ENCODE data around the gene CNGB1.

DNA sequence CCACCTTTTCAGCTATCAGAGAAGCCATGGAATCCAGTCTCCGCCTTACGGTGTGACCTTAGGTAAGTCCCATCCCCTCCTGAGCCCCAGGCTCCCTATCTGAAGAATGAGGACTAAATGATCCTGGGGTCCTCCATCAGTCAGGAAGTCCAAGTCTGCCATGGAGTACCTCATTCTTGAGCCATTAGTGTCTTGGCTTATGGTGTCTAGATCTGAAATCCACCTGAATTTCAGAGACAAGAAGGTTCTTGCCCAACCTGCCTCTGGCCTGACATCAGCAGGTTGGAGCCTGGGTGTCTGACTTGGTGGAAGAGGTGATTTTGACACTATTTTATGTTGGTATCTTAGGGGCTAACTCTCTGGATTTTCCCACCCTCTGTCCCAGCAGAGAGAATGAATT lies 47.1 kb downstream of the CNGB1 start:
- TF ChIP-seq, protein P1, sequence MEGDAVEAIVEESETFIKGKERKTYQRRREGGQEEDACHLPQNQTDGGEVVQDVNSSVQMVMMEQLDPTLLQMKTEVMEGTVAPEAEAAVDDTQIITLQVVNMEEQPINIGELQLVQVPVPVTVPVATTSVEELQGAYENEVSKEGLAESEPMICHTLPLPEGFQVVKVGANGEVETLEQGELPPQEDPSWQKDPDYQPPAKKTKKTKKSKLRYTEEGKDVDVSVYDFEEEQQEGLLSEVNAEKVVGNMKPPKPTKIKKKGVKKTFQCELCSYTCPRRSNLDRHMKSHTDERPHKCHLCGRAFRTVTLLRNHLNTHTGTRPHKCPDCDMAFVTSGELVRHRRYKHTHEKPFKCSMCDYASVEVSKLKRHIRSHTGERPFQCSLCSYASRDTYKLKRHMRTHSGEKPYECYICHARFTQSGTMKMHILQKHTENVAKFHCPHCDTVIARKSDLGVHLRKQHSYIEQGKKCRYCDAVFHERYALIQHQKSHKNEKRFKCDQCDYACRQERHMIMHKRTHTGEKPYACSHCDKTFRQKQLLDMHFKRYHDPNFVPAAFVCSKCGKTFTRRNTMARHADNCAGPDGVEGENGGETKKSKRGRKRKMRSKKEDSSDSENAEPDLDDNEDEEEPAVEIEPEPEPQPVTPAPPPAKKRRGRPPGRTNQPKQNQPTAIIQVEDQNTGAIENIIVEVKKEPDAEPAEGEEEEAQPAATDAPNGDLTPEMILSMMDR (IDR thresholded peaks at IDR 0.05), result no peak
- TF ChIP-seq, protein P2, sequence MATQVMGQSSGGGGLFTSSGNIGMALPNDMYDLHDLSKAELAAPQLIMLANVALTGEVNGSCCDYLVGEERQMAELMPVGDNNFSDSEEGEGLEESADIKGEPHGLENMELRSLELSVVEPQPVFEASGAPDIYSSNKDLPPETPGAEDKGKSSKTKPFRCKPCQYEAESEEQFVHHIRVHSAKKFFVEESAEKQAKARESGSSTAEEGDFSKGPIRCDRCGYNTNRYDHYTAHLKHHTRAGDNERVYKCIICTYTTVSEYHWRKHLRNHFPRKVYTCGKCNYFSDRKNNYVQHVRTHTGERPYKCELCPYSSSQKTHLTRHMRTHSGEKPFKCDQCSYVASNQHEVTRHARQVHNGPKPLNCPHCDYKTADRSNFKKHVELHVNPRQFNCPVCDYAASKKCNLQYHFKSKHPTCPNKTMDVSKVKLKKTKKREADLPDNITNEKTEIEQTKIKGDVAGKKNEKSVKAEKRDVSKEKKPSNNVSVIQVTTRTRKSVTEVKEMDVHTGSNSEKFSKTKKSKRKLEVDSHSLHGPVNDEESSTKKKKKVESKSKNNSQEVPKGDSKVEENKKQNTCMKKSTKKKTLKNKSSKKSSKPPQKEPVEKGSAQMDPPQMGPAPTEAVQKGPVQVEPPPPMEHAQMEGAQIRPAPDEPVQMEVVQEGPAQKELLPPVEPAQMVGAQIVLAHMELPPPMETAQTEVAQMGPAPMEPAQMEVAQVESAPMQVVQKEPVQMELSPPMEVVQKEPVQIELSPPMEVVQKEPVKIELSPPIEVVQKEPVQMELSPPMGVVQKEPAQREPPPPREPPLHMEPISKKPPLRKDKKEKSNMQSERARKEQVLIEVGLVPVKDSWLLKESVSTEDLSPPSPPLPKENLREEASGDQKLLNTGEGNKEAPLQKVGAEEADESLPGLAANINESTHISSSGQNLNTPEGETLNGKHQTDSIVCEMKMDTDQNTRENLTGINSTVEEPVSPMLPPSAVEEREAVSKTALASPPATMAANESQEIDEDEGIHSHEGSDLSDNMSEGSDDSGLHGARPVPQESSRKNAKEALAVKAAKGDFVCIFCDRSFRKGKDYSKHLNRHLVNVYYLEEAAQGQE (IDR thresholded peaks at IDR 0.05), result no peak
- TF ChIP-seq CHD4 (IDR thresholded peaks at IDR 0.05; ENCODE audit: borderline replicate concordance) (no peak), BHLHE40 (IDR thresholded peaks at IDR 0.05; ENCODE audit: low read depth, low read length) (no peak), POLR2A (IDR thresholded peaks at IDR 0.05; ENCODE audit: low read length) (no peak)
- TF ChIP-seq, protein P3, sequence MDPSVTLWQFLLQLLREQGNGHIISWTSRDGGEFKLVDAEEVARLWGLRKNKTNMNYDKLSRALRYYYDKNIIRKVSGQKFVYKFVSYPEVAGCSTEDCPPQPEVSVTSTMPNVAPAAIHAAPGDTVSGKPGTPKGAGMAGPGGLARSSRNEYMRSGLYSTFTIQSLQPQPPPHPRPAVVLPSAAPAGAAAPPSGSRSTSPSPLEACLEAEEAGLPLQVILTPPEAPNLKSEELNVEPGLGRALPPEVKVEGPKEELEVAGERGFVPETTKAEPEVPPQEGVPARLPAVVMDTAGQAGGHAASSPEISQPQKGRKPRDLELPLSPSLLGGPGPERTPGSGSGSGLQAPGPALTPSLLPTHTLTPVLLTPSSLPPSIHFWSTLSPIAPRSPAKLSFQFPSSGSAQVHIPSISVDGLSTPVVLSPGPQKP (IDR thresholded peaks at IDR 0.05; ENCODE audit: low read depth, low read length), result no peak
